ENCODE data around the gene DNAH14. TPM values are rescaled to one million over a fixed set of nuclear protein-coding genes. Genes with fewer than 3 reads are reported as not detected.
A peak's percentile ranks its signal among the peaks of the same experiment; 100 is the strongest.

DNAH14 gene
- total and polyA plus RNA-seq, 9 of the 15 experiments (the other 6 are each of a cell fraction or from before 2014, with no cell fraction given), result 58.4 to 142 (median 98.4) TPM

- TF ChIP-seq E2F5 (CRISPR knock-in tag; IDR thresholded peaks at IDR 0.05), result peak; percentile 30; the same call in 1 of the 2 replicates
- peak; percentile 70; the same call in 1 of the 2 replicates for TF ChIP-seq HBP1 (CRISPR knock-in tag; IDR thresholded peaks at IDR 0.05)
- no peak for TF ChIP-seq SAFB2 (IDR thresholded peaks at IDR 0.05; ENCODE audit: borderline replicate concordance, low read depth, low read length, severe bottlenecking)
- peak in 1 of 2 experiments; percentile 62; a peak in 1 of 4 replicates for TF ChIP-seq ZNF639 (CRISPR knock-in tag; conservative IDR thresholded peaks at IDR 0.05 in 1 of 2, IDR thresholded peaks at IDR 0.05 in 1 of 2)
- no peak for TF ChIP-seq BDP1 (IDR thresholded peaks at IDR 0.05; ENCODE audit: insufficient read depth, insufficient read length)
- no peak for TF ChIP-seq GATA2 (CRISPR knock-in tag; IDR thresholded peaks at IDR 0.05)
- peak; percentile 77 for TF ChIP-seq GABPA (tag; conservative IDR thresholded peaks at IDR 0.05; ENCODE audit: low read depth)
- peak; percentile 92 for TF ChIP-seq E2F1 (CRISPR knock-in tag; IDR thresholded peaks at IDR 0.05)
- TF ChIP-seq PRPF4 (IDR thresholded peaks at IDR 0.05; ENCODE audit: insufficient read depth, low read depth, low read length, poor library complexity, severe bottlenecking), result peak; percentile 56
- peak; percentile 73; the same call in 1 of the 2 replicates for TF ChIP-seq NR1H2 (CRISPR knock-in tag; IDR thresholded peaks at IDR 0.05)
- peak; percentile 34; the same call in 1 of the 2 replicates for TF ChIP-seq RFX7 (CRISPR knock-in tag; IDR thresholded peaks at IDR 0.05)
- TF ChIP-seq TSHZ1 (CRISPR knock-in tag; IDR thresholded peaks at IDR 0.05), result no peak
- TF ChIP-seq JUN (IDR thresholded peaks at IDR 0.05; ENCODE audit: borderline replicate concordance, low read depth, low read length), result peak; percentile 40; the same call in 1 of the 2 replicates
- TF ChIP-seq JUN (CRISPR knock-in tag; IDR thresholded peaks at IDR 0.05; ENCODE audit: borderline replicate concordance), result peak; percentile 77; the same call in 1 of the 2 replicates
Observed at GRCh38 chr1:224929335-224930237, at the start of gene DNAH14 (continued).

All from K562 (cell line).